Hematopoietic multipotent progenitor cell treated with erythropoietin and hydrocortisone succinate and interleukin-3 and kit ligand, for 6 days (in vitro differentiated cells): ENCODE data around the gene MOCS3.
A peak's percentile ranks its signal among the peaks of the same experiment; 100 is the strongest.

Experiments
- DNase-seq: peaks from one replicate; pipeline ENCODE4 v3.0.0-alpha.2; 2015

MOCS3 gene

GRCh38 chr20:50958615-50959542, at the start of gene MOCS3:
Gene MOCS3, plus strand, starts transcription at chr20:50958818. Its CDS starts 25 bp downstream, at chr20:50958843.
- DNase-seq: peak; percentile 98

GRCh38 chr20:50909413-50909812, 49.2 kb upstream of the MOCS3 start:
- DNase-seq: no peak

GRCh38 chr20:50911030-50911429, 47.6 kb upstream of the MOCS3 start:
- DNase-seq: no peak

GRCh38 chr20:50911716-50912115, 46.9 kb upstream of the MOCS3 start:
- DNase-seq: no peak

GRCh38 chr20:50913690-50914375, 44.8 kb upstream of the MOCS3 start:
- DNase-seq: no peak

GRCh38 chr20:50915424-50915823, 43.2 kb upstream of the MOCS3 start:
- no peak for DNase-seq

GRCh38 chr20:50916257-50916656, 42.4 kb upstream of the MOCS3 start:
- DNase-seq: no peak

- no peak for DNase-seq
Measured at GRCh38 chr20:50916934-50917333, 41.7 kb upstream of the MOCS3 start.

GRCh38 chr20:50918403-50918802, 40.2 kb upstream of the MOCS3 start:
- DNase-seq: no peak

GRCh38 chr20:50919567-50919966, 39.1 kb upstream of the MOCS3 start:
- DNase-seq: no peak

GRCh38 chr20:50920997-50921396, 37.6 kb upstream of the MOCS3 start:
- DNase-seq: peak; percentile 64

GRCh38 chr20:50921803-50922501, 36.7 kb upstream of the MOCS3 start:
- DNase-seq: no peak

GRCh38 chr20:50924261-50924920, 34.2 kb upstream of the MOCS3 start:
- no peak for DNase-seq

- no peak for DNase-seq
Measured at GRCh38 chr20:50926530-50926929, 32.1 kb upstream of the MOCS3 start.

- DNase-seq: no peak
Measured at GRCh38 chr20:50928469-50928868, 30.1 kb upstream of the MOCS3 start.

- DNase-seq: peak; percentile 99
Measured at GRCh38 chr20:50929299-50930138, 29.1 kb upstream of the MOCS3 start.

GRCh38 chr20:50930139-50930975, 28.3 kb upstream of the MOCS3 start:
- DNase-seq: peak; percentile 23

- no peak for DNase-seq
Measured at GRCh38 chr20:50930976-50931305, 27.7 kb upstream of the MOCS3 start.

GRCh38 chr20:50931306-50932015, 27.2 kb upstream of the MOCS3 start, which contains the start of gene ADNP:
Gene ADNP, minus strand, starts transcription at chr20:50931437. Its CDS starts 27,441 bp downstream, at chr20:50903996.
- DNase-seq: peak; percentile 97

- DNase-seq: peak; percentile 24
Measured at GRCh38 chr20:50932016-50932485, 26.6 kb upstream of the MOCS3 start.
